ENCODE measurements around the gene ARID3C. TPM values are rescaled to one million over a fixed set of nuclear protein-coding genes. Genes with fewer than 3 reads are reported as not detected.
A peak's percentile ranks its signal among the peaks of the same experiment; 100 is the strongest.

Gene ARID3C
- total RNA-seq, 2 experiments from 2014 or later, result 0.38 to 1.9 TPM

DNA sequence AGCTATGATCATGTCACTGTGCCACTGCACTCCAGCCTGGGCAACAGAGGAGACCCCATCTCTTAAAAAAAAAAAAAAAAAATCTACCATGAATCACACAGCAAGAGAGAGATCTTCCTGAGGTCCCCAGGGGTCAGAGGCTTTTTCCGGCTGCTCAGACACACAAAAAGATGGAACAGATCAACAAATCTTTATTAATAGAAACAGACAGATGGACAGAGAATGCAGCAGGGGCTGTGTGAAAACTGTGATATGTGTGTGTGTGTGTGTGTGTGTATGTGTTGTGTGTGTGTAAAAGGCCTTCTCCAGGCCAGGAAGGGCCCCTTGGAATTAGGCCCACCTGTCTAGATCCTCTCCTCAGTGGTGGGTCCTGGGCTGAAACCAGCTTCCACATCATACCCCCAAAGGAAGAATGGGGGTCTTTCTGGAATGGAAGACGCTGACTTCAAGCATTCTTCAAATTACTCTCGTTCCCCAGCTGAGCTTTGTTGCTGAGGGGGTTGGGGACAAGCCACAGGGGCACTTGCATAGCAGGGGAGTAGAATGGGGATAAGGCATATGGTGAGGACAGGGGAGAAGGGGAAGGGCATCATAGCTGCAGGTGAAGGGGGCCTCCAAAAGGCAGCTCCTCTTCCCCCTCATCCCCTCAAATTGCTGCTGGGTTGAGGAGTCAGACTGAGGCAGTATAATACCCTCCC, 5.8 kb upstream of the ARID3C start:
- Histone ChIP-seq H3K9me3 (ENCODE audit: low read length) (no peaks in the 10 kb centered on the region), H4K20me1 (ENCODE audit: insufficient read depth, low read length) (0 out of 2 replicates have a peak, but pooled peaks cover 5% of the 10 kb centered on the region), H3K79me2 (ENCODE audit: insufficient read depth, low read depth, low read length) (peaks cover 20% of the 10 kb centered on the region), H3K9me2 (ENCODE audit: insufficient read depth, low read length) (no peaks in the 10 kb centered on the region), H3K27ac (ENCODE audit: low read depth, low read length, poor library complexity, severe bottlenecking) (no peak overlapping the region), H3K4me2 (ENCODE audit: low read length) (peak overlapping the region; percentile 92; the same call in 1 of the 2 replicates), H3K4me3 (ENCODE audit: low read depth, low read length, poor library complexity, severe bottlenecking) (no peak overlapping the region), H3K4me1 (ENCODE audit: insufficient read depth, low read length, poor library complexity, severe bottlenecking) (peaks cover 24% of the 10 kb centered on the region), H3K36me3 (ENCODE audit: insufficient read depth, low read length) (peaks cover 21% of the 10 kb centered on the region; the same call in 1 of the 2 replicates), H2AFZ (ENCODE audit: low read length) (no peak overlapping the region)
- ChIA-PET POLR2A (interaction anchor here (0.5 to 7.3 kb wide), 7 partner anchors 8 to 935 kb away, joined by 3 to 66 read pairs (median 4); partner anchors contain the start of genes DCTN3, DNAJB5, GALT and RPP25L), CTCF (ENCODE audit: unreplicated experiment) (interaction anchor here (1.0 to 4.5 kb wide), 6 partner anchors 11 to 23 kb away, joined by 3 to 35 read pairs (median 5); partner anchors contain the start of genes DCTN3, GALT and RPP25L)
- DNase-seq (ENCODE audit: low spot score), result no peak
- TSS peak; percentile 76 for BruUV-seq (replicated peaks)
- intact Hi-C loops (cut with micrococcal nuclease; ENCODE audit: unreplicated experiment), result loop anchor here (1.0 kb wide), 1 partner anchor 22 kb away; the partner anchor contains the start of gene RPP25L
- no peak for TF ChIP-seq EZH2phosphoT487 (IDR thresholded peaks at IDR 0.05; ENCODE audit: borderline replicate concordance, low read depth, low read length)
- TF ChIP-seq, protein P1, sequence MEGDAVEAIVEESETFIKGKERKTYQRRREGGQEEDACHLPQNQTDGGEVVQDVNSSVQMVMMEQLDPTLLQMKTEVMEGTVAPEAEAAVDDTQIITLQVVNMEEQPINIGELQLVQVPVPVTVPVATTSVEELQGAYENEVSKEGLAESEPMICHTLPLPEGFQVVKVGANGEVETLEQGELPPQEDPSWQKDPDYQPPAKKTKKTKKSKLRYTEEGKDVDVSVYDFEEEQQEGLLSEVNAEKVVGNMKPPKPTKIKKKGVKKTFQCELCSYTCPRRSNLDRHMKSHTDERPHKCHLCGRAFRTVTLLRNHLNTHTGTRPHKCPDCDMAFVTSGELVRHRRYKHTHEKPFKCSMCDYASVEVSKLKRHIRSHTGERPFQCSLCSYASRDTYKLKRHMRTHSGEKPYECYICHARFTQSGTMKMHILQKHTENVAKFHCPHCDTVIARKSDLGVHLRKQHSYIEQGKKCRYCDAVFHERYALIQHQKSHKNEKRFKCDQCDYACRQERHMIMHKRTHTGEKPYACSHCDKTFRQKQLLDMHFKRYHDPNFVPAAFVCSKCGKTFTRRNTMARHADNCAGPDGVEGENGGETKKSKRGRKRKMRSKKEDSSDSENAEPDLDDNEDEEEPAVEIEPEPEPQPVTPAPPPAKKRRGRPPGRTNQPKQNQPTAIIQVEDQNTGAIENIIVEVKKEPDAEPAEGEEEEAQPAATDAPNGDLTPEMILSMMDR (conservative IDR thresholded peaks at IDR 0.05; ENCODE audit: low read length), result no peak

DNA sequence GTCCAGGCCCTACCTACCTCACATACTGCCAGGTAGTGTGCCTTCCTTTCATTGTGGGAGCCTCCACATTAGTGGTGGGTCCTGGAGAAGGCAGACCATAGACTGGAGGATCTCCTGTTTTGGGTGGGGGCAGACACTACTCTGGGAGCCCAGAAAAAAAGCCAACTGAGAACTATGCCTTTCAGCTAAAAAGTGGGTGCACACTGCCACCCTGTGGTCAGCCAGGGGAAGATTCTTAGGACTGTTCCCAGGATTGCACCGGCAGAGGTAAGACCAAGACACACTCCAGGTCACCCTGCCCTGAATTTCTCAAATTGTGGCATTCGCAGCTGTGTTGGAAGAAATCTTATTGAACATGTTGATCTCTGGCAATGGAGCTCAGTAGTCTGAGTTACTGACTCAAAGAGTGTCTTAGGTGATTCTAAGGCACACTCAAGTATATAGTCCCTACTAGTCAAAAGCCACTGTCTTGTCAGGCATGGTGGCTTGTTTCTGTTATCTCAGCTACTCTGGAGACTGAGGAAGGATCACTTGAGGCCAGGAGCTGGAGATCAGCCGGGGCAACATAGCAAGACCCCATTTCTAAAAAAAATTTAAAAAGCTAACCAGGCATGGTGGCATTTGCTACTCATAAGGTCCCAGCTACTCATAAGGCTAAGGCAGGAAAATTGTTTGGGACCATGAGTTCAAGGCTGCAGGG, 5.1 kb upstream of the ARID3C start:
- CTCF ChIA-PET (ENCODE audit: unreplicated experiment), result interaction anchor here (1.0 to 1.5 kb wide), 5 partner anchors 12 to 23 kb away, joined by 4 to 9 read pairs (median 6); partner anchors contain the start of genes DCTN3, GALT and RPP25L
- POLR2A ChIA-PET, result interaction anchor here (0.5 to 7.3 kb wide), 5 partner anchors 9 to 356 kb away, joined by 3 to 66 read pairs (median 12); partner anchors contain the start of genes DCTN3, DNAJB5, GALT and RPP25L

More for the DNA sequence above, 5.1 kb upstream of the ARID3C start:
- Histone ChIP-seq H3K4me2 (ENCODE audit: low read length) (no peak overlapping the region), H3K4me1 (ENCODE audit: insufficient read depth, low read length, poor library complexity, severe bottlenecking) (peaks cover 24% of the 10 kb centered on the region), H3K36me3 (ENCODE audit: insufficient read depth, low read length) (peaks cover 21% of the 10 kb centered on the region; the same call in 1 of the 2 replicates), H4K20me1 (ENCODE audit: insufficient read depth, low read length) (0 out of 2 replicates have a peak, but pooled peaks cover 5% of the 10 kb centered on the region), H3K9me2 (ENCODE audit: insufficient read depth, low read length) (no peaks in the 10 kb centered on the region), H3K4me3 (ENCODE audit: low read depth, low read length, poor library complexity, severe bottlenecking) (no peak overlapping the region), H3K9me3 (ENCODE audit: low read length) (no peaks in the 10 kb centered on the region), H3K27ac (ENCODE audit: low read depth, low read length, poor library complexity, severe bottlenecking) (no peak overlapping the region), H3K79me2 (ENCODE audit: insufficient read depth, low read depth, low read length) (peaks cover 20% of the 10 kb centered on the region), H2AFZ (ENCODE audit: low read length) (no peak overlapping the region)
- TF ChIP-seq EZH2phosphoT487 (IDR thresholded peaks at IDR 0.05; ENCODE audit: borderline replicate concordance, low read depth, low read length), result no peak
- TF ChIP-seq, protein P1 (conservative IDR thresholded peaks at IDR 0.05; ENCODE audit: low read length), result peak; percentile 93
- intact Hi-C loops (cut with micrococcal nuclease; ENCODE audit: unreplicated experiment), result loop anchor here (1.0 kb wide), 1 partner anchor 22 kb away; the partner anchor contains the start of gene RPP25L
- peak; percentile 74 for DNase-seq (ENCODE audit: low spot score)
- BruUV-seq (replicated peaks), result no TSS peak

Data from OCI-LY7 (cell line).